NK-92 (cell line): Measurements from ENCODE around the gene MTX2.

ENCODE experiments used
- DNase-seq: peaks from one replicate; lab custom pipeline; 2025; ENCODE audit not compliant: unreplicated experiment; lab: John Stamatoyannopoulos, UW

Gene MTX2

GRCh38 chr2:176269319-176270099 lies at the start of gene MTX2:
TSS of gene MTX2 (plus strand) at chr2:176269442. CDS start at chr2:176269630, 188 bp downstream.
- no peak for DNase-seq

GRCh38 chr2:176227874-176228273 lies 41.4 kb upstream of the MTX2 start:
- DNase-seq = no peak

- no peak for DNase-seq
These were observed 35.1 kb upstream of the MTX2 start for GRCh38 chr2:176234156-176234555.

- no peak for DNase-seq
These were observed 34.3 kb upstream of the MTX2 start for GRCh38 chr2:176234940-176235339.

GRCh38 chr2:176237456-176237855 lies 31.8 kb upstream of the MTX2 start:
- DNase-seq = no peak

GRCh38 chr2:176239031-176239430 lies 30.2 kb upstream of the MTX2 start:
- DNase-seq = no peak

GRCh38 chr2:176240301-176240700 lies 28.9 kb upstream of the MTX2 start:
- DNase-seq = no peak

GRCh38 chr2:176242276-176242675 lies 27.0 kb upstream of the MTX2 start:
- no peak for DNase-seq

- DNase-seq = no peak
These were observed 22.9 kb upstream of the MTX2 start for GRCh38 chr2:176246331-176246730.

GRCh38 chr2:176247859-176248258 lies 21.4 kb upstream of the MTX2 start:
- DNase-seq = no peak

GRCh38 chr2:176251928-176252327 lies 17.3 kb upstream of the MTX2 start:
- no peak for DNase-seq

- DNase-seq = no peak
These were observed 8.6 kb upstream of the MTX2 start for GRCh38 chr2:176260689-176261088.

GRCh38 chr2:176261136-176261535 lies 8.1 kb upstream of the MTX2 start:
- no peak for DNase-seq

- DNase-seq = no peak
These were observed 295 bp upstream of the MTX2 start for GRCh38 chr2:176268976-176269318.

- DNase-seq = no peak
These were observed 983 bp downstream of the MTX2 start for GRCh38 chr2:176270100-176270750.

GRCh38 chr2:176272870-176273459 lies 3.7 kb downstream of the MTX2 start:
- no peak for DNase-seq

- no peak for DNase-seq
These were observed 9.7 kb downstream of the MTX2 start for GRCh38 chr2:176278927-176279326.

GRCh38 chr2:176280156-176280555 lies 10.9 kb downstream of the MTX2 start:
- no peak for DNase-seq

GRCh38 chr2:176280867-176281658 lies 11.8 kb downstream of the MTX2 start:
- no peak for DNase-seq

- no peak for DNase-seq
These were observed 14.2 kb downstream of the MTX2 start for GRCh38 chr2:176283291-176284068.
